Adipocyte (in vitro differentiated cells): ENCODE measurements around the gene SERPING1.
A peak's percentile ranks its signal among the peaks of the same experiment; 100 is the strongest.

Source experiments
- DNase-seq: peaks from one replicate; pipeline ENCODE4 v3.0.0-alpha.2; 2015; ENCODE audit warnings: low read depth
- H3K27me3 ChIP-seq: replicated peaks from 2 replicates; pipeline ENCODE4 v1.7.0; 2013; ENCODE audit warnings: mild to moderate bottlenecking, low read length, moderate library complexity; ENCODE audit not compliant: control insufficient read depth, insufficient read depth
- H3K36me3 ChIP-seq: 2 replicates; pipeline ENCODE4 v1.7.0; 2013; ENCODE audit warnings: low read length, mild to moderate bottlenecking, moderate library complexity; ENCODE audit not compliant: control insufficient read depth, insufficient read depth, severe bottlenecking
- H3K4me1 ChIP-seq: 2 replicates; pipeline ENCODE4 v1.7.0; 2013; ENCODE audit warnings: mild to moderate bottlenecking, low read length, moderate library complexity; ENCODE audit not compliant: control insufficient read depth, insufficient read depth
- H3K4me3 ChIP-seq: 2 replicates; pipeline ENCODE4 v1.7.0; 2013; ENCODE audit warnings: mild to moderate bottlenecking, low read length, moderate library complexity
- H3K9ac ChIP-seq: 2 replicates; pipeline ENCODE4 v1.7.0; 2013; ENCODE audit warnings: mild to moderate bottlenecking, low read length, moderate library complexity
- H3K9me3 ChIP-seq: 2 replicates; pipeline ENCODE4 v1.7.0; 2013; ENCODE audit warnings: mild to moderate bottlenecking, low read length, moderate library complexity; ENCODE audit not compliant: control insufficient read depth

SERPING1 gene

GRCh38 chr11:57567515-57568329, 29.8 kb upstream of the SERPING1 start, which contains the start of gene UBE2L6:
Gene UBE2L6, minus strand, starts transcription at chr11:57567672. Its CDS starts 61 bp downstream, at chr11:57567611.
- DNase-seq: peak; percentile 72
- no peaks in the 10 kb centered on the region for H3K27me3 ChIP-seq
- H3K9me3 ChIP-seq: no peaks in the 10 kb centered on the region
- peaks cover 27% of the 10 kb centered on the region for H3K4me1 ChIP-seq
- no peaks in the 10 kb centered on the region for H3K36me3 ChIP-seq
- H3K9ac ChIP-seq: peak within 1 kb of the TSS; percentile 95
- peak within 1 kb of the TSS; percentile 96 for H3K4me3 ChIP-seq

DNA sequence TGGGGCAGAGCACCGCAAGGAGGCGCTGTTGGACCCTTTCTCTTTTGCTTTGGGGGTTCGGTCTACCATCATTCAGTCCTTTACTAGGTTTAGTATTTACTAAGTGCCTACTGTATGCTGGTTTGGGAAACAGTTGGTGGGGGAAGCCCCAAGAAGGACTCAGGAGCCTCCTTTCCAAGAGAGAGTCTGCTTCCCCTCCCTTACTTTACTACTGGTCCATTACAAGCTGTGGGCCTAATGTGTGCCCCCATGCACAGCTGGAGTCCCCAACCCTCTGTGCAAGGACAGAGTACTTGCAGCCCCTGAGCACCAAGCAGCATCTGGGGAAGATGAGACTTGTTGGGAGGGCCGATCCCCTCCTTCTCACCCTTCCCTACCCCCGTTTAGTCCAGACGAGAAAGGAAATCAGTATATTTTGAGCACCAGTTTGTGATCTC, 29.1 kb upstream of the SERPING1 start:
- H3K4me3 ChIP-seq: peak overlapping the region; percentile 96

GRCh38 chr11:57571606-57572005, 25.9 kb upstream of the SERPING1 start:
- H3K36me3 ChIP-seq: no peaks in the 10 kb centered on the region
- no peak overlapping the region for H3K4me3 ChIP-seq
- no peak for DNase-seq
- H3K27me3 ChIP-seq: no peaks in the 10 kb centered on the region
- no peaks in the 10 kb centered on the region for H3K9me3 ChIP-seq
- peaks cover 16% of the 10 kb centered on the region for H3K4me1 ChIP-seq
- H3K9ac ChIP-seq: no peak overlapping the region

More for the DNA sequence above, 29.1 kb upstream of the SERPING1 start:
- H3K27me3 ChIP-seq: no peaks in the 10 kb centered on the region
- peak overlapping the region; percentile 95 for H3K9ac ChIP-seq
- H3K9me3 ChIP-seq: no peaks in the 10 kb centered on the region
- peak; percentile 95 for DNase-seq
- peaks cover 27% of the 10 kb centered on the region for H3K4me1 ChIP-seq
- no peaks in the 10 kb centered on the region for H3K36me3 ChIP-seq

GRCh38 chr11:57574061-57574460, 23.4 kb upstream of the SERPING1 start:
- Histone ChIP-seq H3K27me3 (no peaks in the 10 kb centered on the region), H3K36me3 (no peaks in the 10 kb centered on the region), H3K9me3 (no peaks in the 10 kb centered on the region), H3K4me1 (peaks cover 7% of the 10 kb centered on the region), H3K9ac (no peak overlapping the region), H3K4me3 (no peak overlapping the region)
- no peak for DNase-seq

DNA sequence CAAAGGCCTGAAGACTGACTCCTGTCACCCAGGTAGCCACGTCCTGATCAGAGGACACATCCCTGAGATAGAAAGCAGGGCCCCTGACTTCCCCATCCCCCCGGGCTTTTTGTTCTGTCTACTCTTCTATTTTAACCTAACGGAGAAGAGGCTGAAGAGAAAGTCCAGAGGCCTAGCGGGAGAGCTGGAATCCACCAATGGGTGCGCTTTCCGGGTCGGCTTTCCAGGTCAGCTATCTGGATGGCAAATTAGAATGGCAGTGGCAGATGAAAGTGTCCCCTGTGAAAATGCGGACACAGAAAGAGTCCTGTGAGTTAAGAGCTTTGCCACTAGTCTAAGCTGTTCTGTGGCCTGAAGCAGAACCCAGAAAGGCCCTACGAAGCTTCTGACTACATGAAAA, 13.1 kb upstream of the SERPING1 start:
- Histone ChIP-seq H3K36me3 (no peaks in the 10 kb centered on the region), H3K9me3 (no peaks in the 10 kb centered on the region), H3K27me3 (no peaks in the 10 kb centered on the region), H3K9ac (no peak overlapping the region), H3K4me1 (peaks cover 7% of the 10 kb centered on the region), H3K4me3 (no peak overlapping the region)
- DNase-seq: no peak

DNA sequence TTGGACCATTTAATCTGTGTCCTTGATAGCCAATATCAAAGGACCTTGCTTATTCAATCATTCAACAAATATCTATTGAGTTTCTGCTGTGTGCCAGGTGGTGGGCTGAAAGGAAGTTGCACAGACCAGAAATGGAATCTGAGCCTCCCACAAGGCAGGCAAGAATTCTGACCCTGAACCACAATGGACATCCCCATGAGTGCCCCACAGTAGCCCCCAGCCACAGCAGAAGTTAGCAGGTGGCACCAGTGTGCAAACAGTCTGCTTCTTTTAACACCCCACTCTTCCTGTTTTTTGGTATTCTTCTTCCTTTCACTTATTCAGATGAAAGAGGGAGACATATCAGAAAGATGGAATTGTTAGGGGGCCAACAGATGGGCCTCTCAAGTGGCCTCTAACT, 12.2 kb upstream of the SERPING1 start:
- H3K36me3 ChIP-seq: no peaks in the 10 kb centered on the region
- no peak overlapping the region for H3K9ac ChIP-seq
- no peaks in the 10 kb centered on the region for H3K9me3 ChIP-seq
- no peak overlapping the region for H3K4me3 ChIP-seq
- DNase-seq: no peak
- no peaks in the 10 kb centered on the region for H3K27me3 ChIP-seq
- H3K4me1 ChIP-seq: peaks cover 7% of the 10 kb centered on the region

DNA sequence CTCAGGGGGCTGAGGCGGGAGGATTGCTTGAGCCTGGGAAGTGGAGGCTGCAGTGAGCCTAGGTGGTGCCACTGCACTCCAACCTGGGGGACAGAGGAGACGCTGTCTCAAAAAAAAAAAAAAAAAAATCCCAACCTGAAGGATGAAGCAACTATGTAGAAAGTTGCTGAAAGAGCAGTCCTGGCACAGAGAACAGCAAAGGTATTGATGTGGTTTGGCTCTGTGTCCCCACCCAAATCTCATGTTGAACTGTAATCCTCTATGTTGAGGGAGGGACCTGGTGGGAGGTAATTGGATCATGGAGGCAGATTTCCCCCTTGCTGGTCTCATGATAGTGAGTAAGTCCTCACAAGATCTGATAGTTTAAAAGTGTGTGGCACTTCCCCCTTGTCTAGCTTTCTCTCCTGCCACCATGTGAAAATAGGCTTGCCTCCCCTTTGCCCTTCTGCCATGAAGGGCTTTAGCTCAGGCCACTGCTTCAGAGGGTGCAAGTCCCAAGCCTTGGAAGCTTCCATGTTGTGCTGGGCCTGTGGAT, 10.7 kb upstream of the SERPING1 start:
- H3K27me3 ChIP-seq: no peaks in the 10 kb centered on the region
- DNase-seq: no peak
- H3K9me3 ChIP-seq: no peaks in the 10 kb centered on the region
- peaks cover 7% of the 10 kb centered on the region for H3K4me1 ChIP-seq
- no peak overlapping the region for H3K9ac ChIP-seq
- no peak overlapping the region for H3K4me3 ChIP-seq
- H3K36me3 ChIP-seq: no peaks in the 10 kb centered on the region

DNA sequence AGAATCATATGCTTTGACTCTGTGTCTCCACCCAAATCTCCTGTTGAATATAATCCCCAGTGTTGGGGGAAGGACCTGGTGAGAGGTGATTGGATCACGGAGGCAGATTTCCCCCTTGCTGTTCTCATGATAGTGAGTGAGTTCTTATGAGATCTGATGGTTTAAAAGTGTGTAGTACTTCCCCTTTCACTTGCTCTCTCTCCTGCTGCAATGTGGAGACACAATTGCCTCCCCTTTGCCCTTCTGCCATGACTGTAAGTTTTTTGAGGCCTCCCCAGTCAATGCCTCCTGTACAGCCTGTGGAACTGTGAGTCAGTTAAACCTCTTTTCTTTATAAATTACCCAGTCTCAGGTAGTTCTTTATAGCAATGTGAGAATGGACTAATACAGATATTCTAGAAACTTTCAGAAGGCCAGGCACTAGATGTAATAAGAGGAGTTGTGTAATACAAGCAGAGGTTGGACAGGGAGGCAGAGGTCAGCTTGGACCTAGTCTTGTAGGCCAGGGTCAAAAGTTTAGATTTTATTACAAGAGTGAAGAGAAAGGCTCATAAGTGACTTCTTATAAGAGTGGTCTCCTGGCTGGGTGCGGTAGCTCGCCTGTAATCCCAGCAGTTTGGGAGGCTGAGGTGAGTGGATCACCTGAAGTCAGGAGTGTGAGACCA, 9.3 kb upstream of the SERPING1 start:
- no peaks in the 10 kb centered on the region for H3K36me3 ChIP-seq
- no peak overlapping the region for H3K4me3 ChIP-seq
- no peaks in the 10 kb centered on the region for H3K9me3 ChIP-seq
- no peak overlapping the region for H3K9ac ChIP-seq
- H3K27me3 ChIP-seq: no peaks in the 10 kb centered on the region
- H3K4me1 ChIP-seq: peaks cover 7% of the 10 kb centered on the region
- no peak for DNase-seq

- no peaks in the 10 kb centered on the region for H3K9me3 ChIP-seq
- peaks cover 24% of the 10 kb centered on the region for H3K4me1 ChIP-seq
- DNase-seq: no peak
- H3K4me3 ChIP-seq: no peak overlapping the region
- peaks cover 8% of the 10 kb centered on the region for H3K36me3 ChIP-seq
- peak overlapping the region; percentile 82 for H3K9ac ChIP-seq
- H3K27me3 ChIP-seq: no peaks in the 10 kb centered on the region
Observed at GRCh38 chr11:57596266-57596885, 1.1 kb upstream of the SERPING1 start.

- Histone ChIP-seq H3K9me3 (no peaks in the 10 kb centered on the region), H3K36me3 (peaks cover 17% of the 10 kb centered on the region), H3K4me1 (peaks cover 24% of the 10 kb centered on the region), H3K27me3 (no peaks in the 10 kb centered on the region), H3K4me3 (peak overlapping the region; percentile 88), H3K9ac (peak overlapping the region; percentile 82)
- DNase-seq: peak; percentile 50
Observed at GRCh38 chr11:57597916-57598830, 688 bp downstream of the SERPING1 start.
